ENCODE results near the gene TAL1. TPM values are rescaled to one million over a fixed set of nuclear protein-coding genes. Genes with fewer than 3 reads are reported as not detected.
"Not testable (repeated sequence)": the region's sequence is repeated elsewhere in the genome, so short reads cannot be mapped to it uniquely, and the experiment has no call there.

Gene TAL1
- total RNA-seq, result 3.2 TPM

- DNase-seq (ENCODE audit: low spot score), result no peak
These were observed at the start of gene TAL1 for GRCh38 chr1:47232187-47232874. Gene TAL1, minus strand, starts transcription at chr1:47232225. Its CDS starts 6,337 bp downstream, at chr1:47225888.

DNA sequence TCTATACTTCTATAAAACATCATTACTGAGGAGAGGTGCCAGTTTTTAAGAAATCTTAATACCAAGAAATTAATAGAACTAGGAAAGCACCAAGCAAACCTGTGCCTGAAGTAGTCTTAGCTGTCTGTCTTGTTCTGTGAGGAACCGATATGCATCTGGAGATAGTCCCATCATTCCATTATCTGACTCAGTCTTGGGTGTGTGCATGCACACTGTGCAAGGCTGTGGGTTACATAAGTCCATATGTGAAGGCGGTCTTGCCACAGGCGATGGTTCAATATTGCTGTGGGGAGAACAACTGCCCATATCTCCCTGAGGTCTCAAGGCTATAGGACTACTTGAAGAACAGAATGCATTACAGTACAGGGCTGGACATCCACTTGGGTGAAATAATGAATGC lies 48.1 kb upstream of the TAL1 start:
- DNase-seq (ENCODE audit: low spot score), result no peak

DNA sequence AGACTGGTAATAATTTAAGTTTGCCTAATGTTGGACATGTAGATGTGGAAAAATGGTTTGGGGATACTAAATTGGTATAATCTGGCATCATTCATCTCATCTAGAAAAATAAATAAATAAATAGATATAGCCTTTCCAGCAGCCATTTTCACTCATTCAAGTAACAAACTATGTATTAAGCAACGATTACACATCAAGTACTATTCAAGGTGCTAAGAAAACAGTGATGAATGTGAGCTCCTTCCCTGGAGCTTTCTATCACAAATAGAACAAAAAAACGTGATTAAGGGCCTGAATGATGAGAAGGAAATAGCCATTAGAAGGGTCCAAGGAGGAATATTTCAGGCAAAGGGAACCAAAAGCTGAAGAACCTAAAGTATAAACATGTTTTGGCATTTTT lies 44.8 kb upstream of the TAL1 start:
- DNase-seq (ENCODE audit: low spot score), result no peak

DNA sequence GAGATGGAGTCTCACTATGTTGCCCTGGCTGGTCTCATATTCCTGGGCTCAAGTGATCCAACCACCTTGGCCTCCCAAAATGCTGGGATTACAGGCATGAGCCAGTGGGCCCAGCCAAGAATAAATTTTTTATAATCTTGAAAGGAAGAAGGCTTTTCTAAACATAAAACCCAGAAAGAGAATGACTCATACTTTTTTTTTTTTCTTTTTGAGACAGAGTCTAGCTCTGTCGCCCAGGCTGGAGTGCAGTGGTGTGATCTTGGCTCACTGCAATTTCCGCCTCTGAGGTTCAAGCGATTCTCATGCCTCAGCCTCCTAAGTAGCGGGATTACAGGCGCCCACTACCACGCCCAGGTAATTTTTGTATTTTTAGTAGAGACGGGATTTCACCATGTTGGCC lies 43.8 kb upstream of the TAL1 start:
- DNase-seq (ENCODE audit: low spot score), result not testable (repeated sequence)

GRCh38 chr1:47265529-47265928 lies 33.5 kb upstream of the TAL1 start:
- DNase-seq (ENCODE audit: low spot score), result not testable (repeated sequence)

DNA sequence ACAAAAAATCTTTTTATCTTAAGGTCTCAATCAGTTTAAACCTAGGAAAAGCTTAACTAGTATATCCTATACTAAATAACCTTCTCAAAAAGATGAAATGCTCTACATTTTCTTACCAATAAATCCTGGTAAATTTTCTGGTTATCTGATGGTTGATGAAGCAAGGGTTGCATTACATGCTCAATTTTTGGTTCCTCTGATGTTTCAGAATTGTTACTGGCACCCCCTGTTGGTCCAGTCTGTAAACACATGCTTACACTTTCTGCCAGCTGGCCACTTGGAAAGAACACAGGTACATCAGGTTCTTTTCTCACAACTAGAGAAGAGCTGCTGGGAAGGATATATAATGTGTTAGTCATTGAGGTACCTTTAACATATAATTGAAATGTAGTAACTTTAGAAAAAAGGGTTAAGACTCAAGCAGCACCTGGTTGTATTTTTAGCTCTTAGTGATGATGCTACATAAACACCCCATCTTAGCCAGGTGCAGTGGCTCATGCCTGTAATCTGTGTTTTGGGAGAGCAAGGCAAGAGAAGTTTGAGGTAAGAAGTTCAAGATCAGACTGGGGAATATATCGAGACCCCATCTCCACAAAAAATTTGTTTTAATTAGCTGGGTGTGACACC lies 30.9 kb upstream of the TAL1 start:
- no peak for DNase-seq (ENCODE audit: low spot score)

DNA sequence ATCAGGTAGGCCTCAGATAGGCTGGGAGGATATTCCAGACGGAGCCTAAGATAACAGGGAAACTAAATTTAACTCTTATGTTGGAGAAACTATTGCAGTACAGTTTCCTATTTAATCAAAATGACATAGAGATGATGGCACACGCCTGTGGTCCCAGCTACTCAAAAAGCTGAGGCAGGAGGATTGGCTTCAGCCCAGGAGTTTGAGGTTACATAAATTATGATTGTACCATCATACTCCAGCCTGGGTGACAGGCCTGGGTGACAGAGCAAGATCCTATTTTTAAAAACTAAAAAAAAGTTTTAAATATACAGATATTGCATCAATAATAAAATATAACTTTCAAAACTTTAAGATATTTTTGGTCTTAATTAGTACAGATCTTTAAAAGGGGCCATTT lies 25.2 kb upstream of the TAL1 start:
- no peak for DNase-seq (ENCODE audit: low spot score)

DNA sequence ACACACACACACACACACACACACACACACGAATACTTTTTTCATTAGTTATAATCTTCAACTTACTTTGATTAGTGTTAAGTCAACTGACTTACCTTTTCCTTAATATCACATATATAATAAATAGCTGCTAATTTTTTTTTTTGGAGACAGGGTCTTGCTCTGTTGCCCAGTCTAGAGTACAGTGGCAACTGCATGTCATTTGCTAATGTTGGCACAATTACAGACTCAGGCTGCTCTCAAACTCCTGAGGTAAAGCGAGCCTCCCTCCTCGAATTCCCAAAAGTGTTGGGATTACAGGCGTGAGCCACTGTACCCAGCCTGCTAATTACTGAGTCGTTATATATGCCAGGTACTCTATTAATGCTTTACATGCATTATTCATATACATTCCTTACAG lies 20.8 kb upstream of the TAL1 start:
- no peak for DNase-seq (ENCODE audit: low spot score)

- no peak for DNase-seq (ENCODE audit: low spot score)
These were observed 20.3 kb upstream of the TAL1 start for GRCh38 chr1:47252369-47252768.

DNA sequence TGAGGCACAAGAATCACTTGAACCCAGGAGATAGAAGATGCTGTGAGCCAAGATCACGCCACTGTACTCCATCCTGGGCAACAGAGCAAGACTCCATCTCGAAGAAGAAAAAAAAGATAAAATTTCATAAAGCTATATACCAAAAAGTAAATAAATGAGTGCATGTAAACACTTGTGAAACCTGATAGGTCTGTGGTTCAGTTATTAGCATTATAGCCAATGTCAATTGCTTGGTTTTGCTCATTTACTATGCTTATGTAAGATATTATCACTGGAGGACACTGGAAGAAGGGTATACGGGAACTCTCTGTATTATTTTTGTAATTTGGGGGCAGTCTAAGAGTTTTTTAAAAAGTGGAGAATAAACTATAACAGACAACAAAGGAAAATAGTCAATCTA lies 17.7 kb upstream of the TAL1 start:
- no peak for DNase-seq (ENCODE audit: low spot score)

DNA sequence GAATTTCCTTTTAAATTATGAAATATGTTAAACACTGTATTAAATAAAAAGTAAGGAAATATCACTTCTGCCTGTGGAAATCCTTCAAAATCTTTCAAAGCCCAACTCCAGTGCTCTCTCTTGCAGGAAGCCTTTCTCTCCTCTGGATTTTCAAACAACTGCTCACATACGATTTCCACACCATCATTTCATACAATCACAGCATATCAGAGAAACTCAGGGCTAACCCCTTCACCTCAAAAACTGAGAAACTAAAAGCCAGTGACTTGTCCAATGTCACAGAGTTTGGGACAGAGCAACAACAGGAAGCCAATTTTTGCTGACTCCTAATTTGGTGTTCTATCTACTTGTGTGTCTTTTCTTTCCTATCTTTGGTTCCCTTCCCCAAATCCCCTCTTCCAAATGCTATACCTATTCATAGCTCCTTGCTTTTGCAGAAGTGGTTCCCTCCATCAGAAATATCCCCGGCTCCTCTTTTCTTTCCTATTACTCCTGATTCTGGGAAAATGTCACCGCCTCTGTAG lies 12.4 kb upstream of the TAL1 start:
- no peak for DNase-seq (ENCODE audit: low spot score)

DNA sequence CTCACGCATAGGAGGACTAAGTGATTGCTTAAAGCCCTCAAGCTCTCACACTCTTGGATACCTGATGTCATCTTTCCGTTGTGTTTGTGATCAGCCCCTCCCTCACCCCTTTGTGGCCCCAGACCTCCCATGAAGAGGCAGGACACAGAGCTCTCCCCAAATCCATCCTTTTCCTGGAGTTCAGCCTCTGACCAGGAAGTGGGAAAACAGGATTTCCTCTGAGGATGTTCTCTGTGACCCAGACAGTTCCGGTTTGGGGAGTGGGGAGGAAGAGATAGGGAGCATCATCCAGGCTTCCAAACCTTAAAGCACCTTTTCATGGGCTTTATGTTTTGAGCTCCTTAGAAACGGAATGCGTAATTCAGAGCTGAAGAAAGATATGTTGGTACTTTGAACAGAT lies 11.9 kb upstream of the TAL1 start:
- no peak for DNase-seq (ENCODE audit: low spot score)

GRCh38 chr1:47241114-47242113 lies 9.4 kb upstream of the TAL1 start:
- no peak for DNase-seq (ENCODE audit: low spot score)

GRCh38 chr1:47238935-47239592 lies 7.0 kb upstream of the TAL1 start:
- no peak for DNase-seq (ENCODE audit: low spot score)

DNA sequence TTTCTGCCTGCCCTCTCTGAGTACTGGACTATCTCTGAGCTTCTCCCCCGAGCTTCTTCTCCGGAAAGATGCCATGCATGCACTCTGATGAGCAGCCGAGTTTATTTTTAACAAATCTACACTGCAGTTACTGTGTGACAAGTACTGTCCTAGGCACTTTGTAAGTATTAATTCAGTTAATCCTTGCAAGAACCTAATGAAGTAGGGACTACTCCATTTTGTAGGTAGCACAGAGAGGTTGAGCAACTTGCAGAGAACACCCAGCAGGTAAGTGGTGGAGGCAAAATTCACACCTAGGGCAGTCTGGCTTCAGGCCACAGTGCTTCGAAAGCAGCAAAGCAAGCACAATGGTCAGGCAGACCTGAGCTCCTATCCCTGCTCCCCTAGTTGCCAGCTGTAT lies 3.8 kb upstream of the TAL1 start:
- no peak for DNase-seq (ENCODE audit: low spot score)

GRCh38 chr1:47235241-47235681 lies 3.2 kb upstream of the TAL1 start:
- DNase-seq (ENCODE audit: low spot score), result no peak

DNA sequence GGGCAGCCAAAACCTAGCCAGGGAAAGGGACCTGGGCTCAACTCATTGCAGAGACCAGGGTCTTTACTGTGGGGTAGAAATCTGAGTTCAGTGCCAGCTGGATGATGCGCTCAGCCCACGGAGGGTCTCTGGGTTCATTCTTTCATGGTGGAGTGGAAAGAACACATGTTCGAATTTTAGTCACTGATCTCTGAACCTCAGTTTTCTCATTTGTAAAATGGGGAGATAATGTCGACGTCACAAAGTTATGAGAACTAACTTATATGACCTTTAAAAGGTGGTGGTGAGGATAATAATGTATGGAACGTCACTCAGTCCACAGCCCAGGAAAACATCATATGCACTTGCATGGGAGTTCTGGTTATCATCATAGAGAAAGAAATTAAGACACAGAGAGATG lies 1.2 kb upstream of the TAL1 start:
- DNase-seq (ENCODE audit: low spot score), result no peak

DNA sequence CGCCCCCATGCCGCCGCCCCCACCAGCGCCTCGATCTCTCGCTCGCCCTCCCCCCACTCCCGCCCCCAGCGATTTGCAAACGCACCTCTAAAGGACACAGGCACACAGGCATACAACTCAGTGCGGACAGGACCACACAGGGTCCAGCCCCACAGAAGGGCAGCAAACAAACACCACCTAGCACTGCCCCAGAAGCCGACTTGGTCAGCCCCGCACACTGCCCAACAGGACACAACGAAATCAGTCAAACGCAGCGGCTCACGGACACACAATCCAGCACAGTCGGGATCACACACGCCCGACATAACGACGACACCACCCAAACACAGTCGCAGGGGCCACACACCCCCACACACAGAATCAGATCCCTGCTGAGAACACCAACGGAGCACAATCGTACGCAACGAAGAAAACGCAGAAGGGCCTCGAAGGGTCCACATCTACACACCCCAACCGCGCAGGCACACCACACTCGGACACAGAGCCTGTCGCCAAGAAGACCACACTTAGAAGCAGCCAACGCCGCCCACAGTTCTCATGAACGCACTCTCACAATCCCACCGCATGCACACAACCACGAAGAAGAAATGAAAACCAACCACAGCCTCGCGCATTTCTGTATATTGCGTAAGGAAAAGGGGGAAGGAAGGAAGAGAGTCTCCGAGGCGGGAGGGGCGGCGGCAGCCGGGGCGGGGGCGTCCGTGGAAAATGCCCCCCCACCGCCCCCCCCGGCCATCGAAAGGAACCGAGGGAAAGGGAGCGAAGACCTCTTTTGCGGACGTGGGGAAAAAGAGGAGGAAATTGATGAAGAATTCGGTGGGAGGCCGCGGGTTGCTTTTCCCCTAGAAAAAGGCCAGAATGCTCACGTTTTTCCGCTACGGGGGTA lies 481 bp downstream of the TAL1 start:
- no peak for DNase-seq (ENCODE audit: low spot score)

GRCh38 chr1:47230692-47231300 lies 1.2 kb downstream of the TAL1 start:
- no peak for DNase-seq (ENCODE audit: low spot score)

Measured in ureter (tissue), 1 donor.